Esophagus muscularis mucosa (tissue), 4 donors: ENCODE measurements around the gene UBP1. TPM values are rescaled to one million over a fixed set of nuclear protein-coding genes. Genes with fewer than 3 reads are reported as not detected.
A peak's percentile ranks its signal among the peaks of the same experiment; 100 is the strongest.

Experiments used
- DNase-seq: peaks from one replicate; pipeline ENCODE4 v3.0.0-alpha.2; 2017; ENCODE audit errors: extremely low spot score
- H3K27ac ChIP-seq, 4 donors: fragments of 200-600 bp; sonication (generic); replicated peaks in 1 of 4; 1 replicate in 3 of 4; 2 replicates in 1 of 4; pipeline ENCODE4 v1.5.1; 2016 to 2019; ENCODE audit warnings: mild to moderate bottlenecking in 1 of 4
- H3K27me3 ChIP-seq, 4 donors: fragments of 200-600 bp; sonication (generic); one replicate each; pipeline versions ENCODE4 v1.5.1 to v1.6.0; 2016 to 2019
- H3K36me3 ChIP-seq, 4 donors: fragments of 200-600 bp; sonication (generic); one replicate each; pipeline ENCODE4 v1.5.1; 2016 to 2019
- H3K4me1 ChIP-seq, 4 donors: fragments of 200-600 bp; sonication (generic); one replicate each; pipeline ENCODE4 v1.5.1; 2016 to 2019
- H3K4me3 ChIP-seq, 4 donors: fragments of 200-600 bp; sonication (generic); 1 replicate in 2 of 4; 2 replicates in 2 of 4; pipeline ENCODE4 v1.5.1; 2016 to 2019; ENCODE audit warnings: mild to moderate bottlenecking in 4 of 4, moderate library complexity in 1 of 4
- H3K9me3 ChIP-seq, 4 donors: fragments of 200-600 bp; sonication (generic); 1 replicate in 3 of 4; 2 replicates in 1 of 4; pipeline ENCODE4 v1.5.1; 2016 to 2019
- EP300 ChIP-seq: sonication (generic); formaldehyde crosslinking; IDR thresholded peaks from one replicate; pipeline ENCODE4 v1.6.1; 2017; ENCODE audit warnings: antibody characterized with exemption
- POLR2A ChIP-seq: fragments of 450-650 bp; IDR thresholded peaks from one replicate; pipeline ENCODE4 v1.6.1; 2017; ENCODE audit warnings: antibody characterized with exemption, moderate library complexity, mild to moderate bottlenecking, low read depth
- POLR2AphosphoS5 ChIP-seq, 2 donors: sonication (generic); formaldehyde crosslinking; IDR thresholded peaks; one replicate each; pipeline ENCODE4 v1.6.1; 2017; ENCODE audit warnings: antibody characterized with exemption in 2 of 2
- WGBS: methylation state at CpG from one replicate; pipeline ENCODE4 v1.1.5; 2018; 5-methylcytosine and 5-hydroxymethylcytosine counted together
- intact Hi-C: fragments of 100-400 bp; cut with DNase I; formaldehyde crosslinking; loops from one replicate; pipeline ENCODE4 v1.15.1; 2023
- total RNA-seq, 4 donors: library from RNA; depleted of rRNA; stranded (reverse); fragments of >200 nt; gene quantifications; one replicate each; pipeline versions ENCODE4 v1.1.0 to v1.2.1, GENCODE V29; 2016
- TF ChIP-seq, protein P1 (sequence below), 3 experiments: fragments of 200-600 bp in 2 of 3; fragments of 450-650 bp in 1 of 3; sonication (generic) in 2 of 3; IDR thresholded peaks; one replicate each; pipeline ENCODE4 v1.5.1; 2017 to 2019; ENCODE audit warnings: antibody characterized with exemption in 3 of 3, mild to moderate bottlenecking in 2 of 3, moderate library complexity in 1 of 3

Gene UBP1
- total RNA-seq, 4 donors from 2014 or later: 68.4 to 78.3 (median 76.9) TPM

DNA sequence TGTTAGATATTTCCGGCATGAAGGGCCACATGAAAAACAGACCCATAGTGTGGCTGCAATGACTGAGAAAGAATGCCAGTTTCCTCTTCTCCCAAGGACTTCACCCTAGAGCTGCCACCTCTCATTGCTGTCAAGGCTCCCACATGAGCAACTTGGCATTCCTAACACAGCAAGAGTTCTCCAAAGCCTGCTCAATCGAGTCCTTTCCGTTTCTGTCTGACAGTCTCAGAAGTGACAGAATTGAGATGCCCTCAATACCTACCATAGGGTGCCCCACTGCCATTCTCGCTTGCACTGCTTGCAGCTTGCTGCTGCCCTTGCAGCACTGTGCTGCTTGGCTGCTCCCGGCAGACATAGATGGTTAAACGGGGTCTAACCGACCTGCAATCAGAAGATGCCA lies 44.3 kb downstream of the UBP1 start:
- no peak for TF ChIP-seq POLR2A
- TF ChIP-seq EP300: no peak
- TF ChIP-seq, protein P1, sequence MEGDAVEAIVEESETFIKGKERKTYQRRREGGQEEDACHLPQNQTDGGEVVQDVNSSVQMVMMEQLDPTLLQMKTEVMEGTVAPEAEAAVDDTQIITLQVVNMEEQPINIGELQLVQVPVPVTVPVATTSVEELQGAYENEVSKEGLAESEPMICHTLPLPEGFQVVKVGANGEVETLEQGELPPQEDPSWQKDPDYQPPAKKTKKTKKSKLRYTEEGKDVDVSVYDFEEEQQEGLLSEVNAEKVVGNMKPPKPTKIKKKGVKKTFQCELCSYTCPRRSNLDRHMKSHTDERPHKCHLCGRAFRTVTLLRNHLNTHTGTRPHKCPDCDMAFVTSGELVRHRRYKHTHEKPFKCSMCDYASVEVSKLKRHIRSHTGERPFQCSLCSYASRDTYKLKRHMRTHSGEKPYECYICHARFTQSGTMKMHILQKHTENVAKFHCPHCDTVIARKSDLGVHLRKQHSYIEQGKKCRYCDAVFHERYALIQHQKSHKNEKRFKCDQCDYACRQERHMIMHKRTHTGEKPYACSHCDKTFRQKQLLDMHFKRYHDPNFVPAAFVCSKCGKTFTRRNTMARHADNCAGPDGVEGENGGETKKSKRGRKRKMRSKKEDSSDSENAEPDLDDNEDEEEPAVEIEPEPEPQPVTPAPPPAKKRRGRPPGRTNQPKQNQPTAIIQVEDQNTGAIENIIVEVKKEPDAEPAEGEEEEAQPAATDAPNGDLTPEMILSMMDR (IDR thresholded peaks at IDR 0.05): no peak
- TF ChIP-seq POLR2AphosphoS5 (IDR thresholded peaks at IDR 0.05): no peak
- peaks cover 47 to 95% (median 79%) of the 10 kb centered on the region in 4 donors for H3K36me3 ChIP-seq
- 83% methylated on average over 7 of the region's 7 CpGs for WGBS
- no peak for DNase-seq
- H3K27ac ChIP-seq: no peak overlapping the region
- H3K9me3 ChIP-seq: no peaks in the 10 kb centered on the region
- no peaks in the 10 kb centered on the region for H3K27me3 ChIP-seq
- peaks cover 0 to 5% (median 2%) of the 10 kb centered on the region in 4 donors for H3K4me1 ChIP-seq
- H3K4me3 ChIP-seq: no peak overlapping the region
- intact Hi-C loops: no loop called here

DNA sequence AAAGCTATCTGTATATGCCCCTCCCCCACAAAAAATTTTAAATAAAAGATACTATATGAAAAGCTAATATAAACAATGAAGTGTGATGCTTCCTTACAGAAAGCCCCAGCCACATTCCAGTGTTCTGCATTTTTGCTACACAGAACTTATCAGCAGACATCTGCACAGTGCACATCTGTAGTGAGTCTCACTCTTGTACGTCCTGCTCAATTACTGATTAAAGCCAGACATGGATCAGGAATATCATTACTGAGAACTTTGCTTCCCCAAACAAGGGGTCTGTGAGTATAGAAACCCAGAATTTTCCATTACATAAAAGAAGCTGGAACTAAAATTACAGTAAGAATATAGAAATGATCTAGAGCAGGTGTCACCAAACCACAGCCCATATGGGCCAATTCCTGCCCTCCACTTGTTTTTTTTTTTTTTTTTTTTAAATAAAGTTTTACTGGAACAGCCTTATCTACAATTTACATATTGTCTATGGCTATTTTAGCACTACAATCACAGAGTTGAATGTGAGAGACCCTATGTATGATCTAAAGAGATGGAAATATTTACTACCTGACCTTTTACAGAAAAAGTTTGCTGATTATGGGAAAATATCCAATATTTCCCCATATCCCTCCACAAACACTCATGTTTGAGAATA lies 45.7 kb downstream of the UBP1 start:
- no peaks in the 10 kb centered on the region for H3K27me3 ChIP-seq
- H3K36me3 ChIP-seq: peaks cover 41 to 94% (median 77%) of the 10 kb centered on the region in 4 donors
- H3K4me1 ChIP-seq: peaks cover 0 to 5% (median 2%) of the 10 kb centered on the region in 4 donors
- TF ChIP-seq, protein P1 (IDR thresholded peaks at IDR 0.05): no peak
- TF ChIP-seq POLR2A (no peak), POLR2AphosphoS5 (IDR thresholded peaks at IDR 0.05) (no peak), EP300 (no peak)
- H3K4me3 ChIP-seq: no peak overlapping the region
- 95% methylated on average over 1 of the region's 1 CpG for WGBS
- DNase-seq: no peak
- H3K9me3 ChIP-seq: no peaks in the 10 kb centered on the region
- no peak overlapping the region for H3K27ac ChIP-seq
- intact Hi-C loops: no loop called here

DNA sequence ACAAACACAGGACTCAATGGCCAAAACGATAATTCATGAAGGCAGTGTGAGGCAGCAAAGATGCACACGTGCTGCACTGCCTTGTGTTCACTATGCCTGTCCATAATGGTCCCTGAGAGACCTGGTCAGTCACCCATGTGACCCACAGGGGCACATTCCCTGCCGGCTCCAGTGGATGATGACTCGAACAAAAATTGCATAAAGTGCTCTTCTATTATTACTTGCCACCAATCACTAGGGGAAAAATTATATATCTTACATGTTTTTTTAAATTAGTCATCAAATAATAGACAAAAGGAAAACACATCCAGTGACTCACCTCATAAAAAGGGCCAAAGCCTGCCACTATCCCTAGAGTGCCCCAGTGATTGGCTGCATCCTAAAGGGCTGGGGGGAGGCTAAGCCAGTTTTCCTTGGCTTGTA lies 47.5 kb downstream of the UBP1 start:
- TF ChIP-seq, protein P1 (IDR thresholded peaks at IDR 0.05): no peak
- TF ChIP-seq POLR2A (no peak), POLR2AphosphoS5 (IDR thresholded peaks at IDR 0.05) (no peak), EP300 (no peak)
- no peak overlapping the region for H3K27ac ChIP-seq

DNA sequence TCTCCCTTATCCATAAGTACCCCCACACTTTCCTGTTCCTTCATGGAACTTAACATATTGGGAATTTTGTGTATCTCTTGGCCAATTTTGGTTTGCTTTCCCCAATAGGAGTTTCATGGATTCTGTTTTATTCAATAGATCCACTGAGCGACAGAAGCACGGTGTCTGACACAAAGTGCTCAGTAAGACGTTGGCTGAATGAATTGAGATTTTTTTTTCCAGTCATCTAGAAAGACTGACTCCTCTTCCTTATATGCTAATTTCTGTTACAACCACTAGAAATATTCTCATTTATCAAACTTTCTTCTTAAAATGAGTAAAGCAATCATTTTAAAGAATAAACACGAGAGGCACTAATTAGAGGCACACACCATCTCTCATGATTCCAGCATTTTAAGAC lies 48.1 kb downstream of the UBP1 start:
- WGBS: 90% methylated on average over 4 of the region's 4 CpGs
- Histone ChIP-seq H3K27me3 (no peaks in the 10 kb centered on the region), H3K27ac (peak overlapping the region in 1 of 4 donors; percentile 39), H3K36me3 (peaks cover 23 to 93% (median 75%) of the 10 kb centered on the region in 4 donors), H3K9me3 (no peaks in the 10 kb centered on the region), H3K4me1 (peaks cover 0 to 5% (median 2%) of the 10 kb centered on the region in 4 donors), H3K4me3 (no peak overlapping the region)
- DNase-seq: no peak
- no peak for TF ChIP-seq POLR2AphosphoS5 (IDR thresholded peaks at IDR 0.05)
- TF ChIP-seq POLR2A: no peak
- no peak for TF ChIP-seq EP300
- intact Hi-C loops: no loop called here

More for the DNA sequence above, 47.5 kb downstream of the UBP1 start:
- intact Hi-C loops: no loop called here
- Histone ChIP-seq H3K36me3 (peaks cover 29 to 93% (median 74%) of the 10 kb centered on the region in 4 donors), H3K27me3 (no peaks in the 10 kb centered on the region), H3K4me3 (no peak overlapping the region), H3K4me1 (peaks cover 0 to 5% (median 2%) of the 10 kb centered on the region in 4 donors), H3K9me3 (no peaks in the 10 kb centered on the region)
- 59% methylated on average over 4 of the region's 4 CpGs for WGBS
- no peak for DNase-seq

DNA sequence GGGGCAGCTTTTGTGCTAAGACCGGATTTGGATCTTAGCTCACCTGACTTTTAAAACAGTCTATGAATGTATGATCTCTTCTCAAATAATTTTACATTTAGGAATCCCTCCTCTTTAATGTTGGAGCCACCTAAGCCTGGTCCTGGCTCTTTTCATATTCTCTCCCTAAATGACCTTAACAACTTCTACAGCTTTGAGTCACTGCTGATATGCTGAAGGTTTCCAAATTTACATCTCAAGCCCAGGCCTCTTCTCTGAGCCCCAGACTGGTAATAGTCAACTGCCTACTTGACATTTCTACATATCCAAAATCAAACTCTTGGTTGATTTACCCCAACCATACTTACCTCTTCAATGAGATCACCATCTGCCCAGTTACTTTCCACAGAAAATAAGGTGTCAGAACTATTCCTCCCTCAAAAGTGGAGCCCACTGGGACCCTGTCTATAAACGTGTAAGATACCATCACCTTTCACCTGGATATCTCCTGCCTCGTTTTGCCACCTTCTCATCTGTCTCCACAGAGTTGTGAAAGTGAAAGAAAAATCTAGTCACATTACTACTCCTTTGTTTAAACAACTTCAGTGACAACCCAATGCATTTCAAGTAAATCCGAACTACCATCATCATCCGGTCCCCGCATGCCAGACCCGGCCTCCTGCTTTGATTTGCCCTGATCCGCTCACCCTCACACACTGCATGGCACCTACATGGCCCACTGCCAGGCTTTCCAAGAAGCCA lies 48.8 kb downstream of the UBP1 start:
- intact Hi-C loops: no loop called here
- no peak overlapping the region for H3K4me3 ChIP-seq
- peaks cover 23 to 93% (median 74%) of the 10 kb centered on the region in 4 donors for H3K36me3 ChIP-seq
- H3K27me3 ChIP-seq: no peaks in the 10 kb centered on the region
- H3K27ac ChIP-seq: peak overlapping the region in 1 of 4 donors; percentile 39
- TF ChIP-seq EP300 (no peak), POLR2A (no peak), POLR2AphosphoS5 (IDR thresholded peaks at IDR 0.05) (no peak)
- TF ChIP-seq, protein P1 (IDR thresholded peaks at IDR 0.05): no peak
- no peaks in the 10 kb centered on the region for H3K9me3 ChIP-seq
- no peak for DNase-seq
- H3K4me1 ChIP-seq: peaks cover 0 to 5% (median 2%) of the 10 kb centered on the region in 4 donors
- 82% methylated on average over 8 of the region's 8 CpGs for WGBS
